Activated T-cell treated with anti-CD3 and anti-CD28 coated beads, Interleukin-2, amount 50 U/mL, for 24 hours (primary cell): ENCODE data around the gene TLE3.

Source experiments
- DNase-seq: peaks from one replicate; pipeline ENCODE4 v3.0.0-alpha.2; 2020
- H3K27ac Mint-ChIP-seq: 2 replicates; pipeline ENCODE4 v1.8.0; 2020; ENCODE audit warnings: mild to moderate bottlenecking, mixed read lengths
- H3K27me3 Mint-ChIP-seq: 2 replicates; pipeline ENCODE4 v1.8.0; 2020; ENCODE audit warnings: mixed read lengths
- H3K36me3 Mint-ChIP-seq: 2 replicates; pipeline ENCODE4 v1.8.0; 2020; ENCODE audit warnings: low read depth, mixed read lengths
- H3K4me1 Mint-ChIP-seq: 2 replicates; pipeline ENCODE4 v1.8.0; 2020; ENCODE audit warnings: low read depth, mixed read lengths
- H3K4me3 Mint-ChIP-seq: 2 replicates; pipeline ENCODE4 v1.8.0; 2020; ENCODE audit warnings: mild to moderate bottlenecking, moderate library complexity, mixed read lengths
- H3K9me3 Mint-ChIP-seq: 2 replicates; pipeline ENCODE4 v1.8.0; 2020; ENCODE audit warnings: mixed read lengths

TLE3 gene

DNA sequence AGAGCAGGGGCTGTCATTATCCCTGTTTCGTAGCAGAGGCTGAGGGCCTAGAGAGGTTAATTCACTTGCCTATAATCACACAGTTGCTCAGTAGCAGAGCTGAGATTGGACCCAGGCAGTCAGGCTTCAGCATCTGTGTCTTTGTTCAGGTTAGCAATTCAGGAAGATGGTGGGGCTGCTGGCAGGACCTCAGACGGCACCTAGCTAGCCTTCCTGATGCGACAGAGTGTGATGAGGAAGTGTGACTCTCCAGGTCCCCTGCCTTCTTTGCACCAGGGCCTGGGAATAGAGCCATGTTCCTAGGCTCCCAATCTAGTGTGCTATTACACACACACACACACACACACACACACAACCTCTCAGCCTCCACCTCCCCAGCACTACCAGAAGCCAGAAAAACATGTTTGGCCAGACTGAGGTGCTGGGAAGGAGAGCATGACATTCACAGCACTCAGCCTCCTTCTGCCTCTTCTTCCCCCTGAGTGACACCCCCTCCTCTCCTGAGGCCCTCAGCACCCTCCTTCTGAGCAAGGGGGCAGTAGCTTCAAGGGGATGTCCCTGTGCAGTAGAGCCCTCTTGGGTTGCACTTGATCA is 88.9 kb downstream of the TLE3 start:
- H3K4me3 Mint-ChIP-seq, result no peak overlapping the region
- no peaks in the 10 kb centered on the region for H3K36me3 Mint-ChIP-seq
- no peak overlapping the region for H3K27ac Mint-ChIP-seq
- H3K27me3 Mint-ChIP-seq, result no peaks in the 10 kb centered on the region
- H3K9me3 Mint-ChIP-seq, result no peaks in the 10 kb centered on the region
- H3K4me1 Mint-ChIP-seq, result no peaks in the 10 kb centered on the region
- DNase-seq, result no peak

DNA sequence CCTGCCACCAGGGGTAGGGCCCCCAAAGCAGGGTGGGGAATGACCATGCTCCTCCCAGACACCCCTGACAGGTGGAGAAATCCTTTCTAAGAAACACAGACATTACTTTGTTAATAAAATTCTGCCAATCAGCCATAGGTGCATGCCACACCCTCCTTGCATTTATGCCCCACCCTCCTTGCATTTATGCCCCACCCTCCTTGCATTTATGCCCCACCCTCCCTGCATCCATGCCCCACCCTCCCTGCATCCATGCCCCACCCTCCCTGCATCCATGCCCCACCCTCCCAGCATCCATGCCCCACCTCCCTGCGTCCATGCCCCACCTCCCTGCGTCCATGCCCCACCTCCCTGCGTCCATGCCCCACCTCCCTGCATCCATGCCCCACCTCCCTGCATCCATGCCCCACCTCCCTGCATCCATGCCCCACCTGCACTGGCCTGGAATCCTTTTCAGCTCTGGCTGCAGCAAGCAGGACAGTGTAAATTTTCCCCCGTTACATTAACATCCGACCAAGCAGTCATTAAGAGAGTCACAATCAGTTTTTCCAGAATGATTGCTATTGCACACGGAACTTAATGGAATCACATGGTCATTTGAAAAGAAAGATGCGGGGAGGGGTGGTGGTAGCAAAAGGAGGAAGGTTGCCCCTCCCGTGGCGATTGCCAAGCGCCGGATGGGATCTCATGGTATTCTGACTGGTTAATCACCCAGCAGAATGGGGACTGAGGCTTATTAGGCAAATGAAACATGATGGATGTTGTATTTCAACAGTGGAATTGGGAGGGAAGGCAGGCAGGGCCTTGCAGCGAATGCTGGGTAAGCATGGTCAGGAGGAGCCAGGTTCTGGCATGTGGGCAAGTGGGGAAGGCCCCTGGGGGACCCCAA is 91.2 kb downstream of the TLE3 start:
- Mint-ChIP-seq H3K27me3 (no peaks in the 10 kb centered on the region), H3K4me1 (no peaks in the 10 kb centered on the region), H3K9me3 (peaks cover 11% of the 10 kb centered on the region), H3K4me3 (no peak overlapping the region), H3K36me3 (no peaks in the 10 kb centered on the region), H3K27ac (no peak overlapping the region)
- DNase-seq, result no peak

DNA sequence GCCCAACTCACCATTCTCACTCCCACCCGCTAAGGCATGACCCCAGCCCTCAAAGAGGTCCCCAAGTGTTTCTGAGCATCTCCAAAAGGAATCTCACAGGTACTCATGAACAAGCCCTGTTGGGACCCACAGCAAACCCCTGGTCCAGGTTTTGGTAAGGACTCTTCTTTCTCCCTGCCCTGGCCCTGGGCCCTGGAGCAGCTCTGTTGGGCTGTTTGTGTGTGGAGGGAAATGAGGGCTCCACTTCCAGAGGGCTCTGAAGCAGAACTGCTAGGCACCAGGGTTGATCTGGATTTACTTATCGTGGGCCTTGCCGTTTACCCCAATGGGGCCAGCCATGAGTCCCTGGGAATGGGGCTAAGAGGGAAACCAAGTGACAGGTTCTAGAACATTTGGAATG is 92.9 kb downstream of the TLE3 start:
- no peak overlapping the region for H3K4me3 Mint-ChIP-seq
- no peak overlapping the region for H3K27ac Mint-ChIP-seq
- H3K4me1 Mint-ChIP-seq, result no peaks in the 10 kb centered on the region
- peaks cover 11% of the 10 kb centered on the region for H3K9me3 Mint-ChIP-seq
- no peaks in the 10 kb centered on the region for H3K36me3 Mint-ChIP-seq
- no peaks in the 10 kb centered on the region for H3K27me3 Mint-ChIP-seq
- no peak for DNase-seq

DNA sequence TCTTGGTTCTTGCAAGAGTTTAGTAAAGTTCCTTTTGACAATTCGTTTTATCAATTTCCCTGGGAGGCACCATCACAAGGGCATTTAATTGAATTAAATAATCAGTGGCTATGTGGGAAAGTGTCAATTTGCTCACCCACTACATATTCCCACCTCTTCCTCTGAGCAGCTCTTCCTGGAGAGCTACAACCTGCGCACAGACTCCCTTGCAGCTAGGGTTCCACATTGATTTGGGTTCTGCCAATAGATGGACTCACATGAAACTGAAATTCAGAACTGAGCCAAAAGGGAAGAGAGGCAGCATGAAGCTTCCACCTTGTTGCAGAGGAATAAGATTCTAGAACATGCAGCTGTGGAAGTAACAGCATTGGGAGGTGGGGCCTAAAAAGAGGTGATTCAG is 94.8 kb downstream of the TLE3 start:
- H3K27me3 Mint-ChIP-seq, result no peaks in the 10 kb centered on the region
- H3K4me1 Mint-ChIP-seq, result no peaks in the 10 kb centered on the region

DNA sequence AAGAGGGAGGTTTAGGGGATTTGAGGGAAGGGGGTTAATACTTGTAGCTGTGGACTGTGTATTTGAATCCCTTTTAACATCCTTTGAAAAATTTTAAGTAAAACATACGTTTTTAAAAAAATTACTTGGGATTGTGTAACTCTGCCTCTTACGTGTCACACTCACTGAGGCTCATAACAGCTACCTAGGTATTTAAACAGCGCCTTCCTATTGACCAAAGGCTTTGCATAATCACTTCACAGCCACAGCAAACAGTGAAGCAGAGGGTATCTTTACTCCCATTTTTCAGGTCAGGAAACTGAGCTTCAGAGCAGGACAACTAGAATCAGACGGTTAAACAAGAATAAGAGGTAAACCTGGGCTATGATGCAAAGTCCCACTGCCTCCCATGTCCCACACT is 95.9 kb downstream of the TLE3 start:
- DNase-seq, result no peak
- Mint-ChIP-seq H3K27me3 (no peaks in the 10 kb centered on the region), H3K4me1 (no peaks in the 10 kb centered on the region), H3K27ac (no peak overlapping the region), H3K4me3 (no peak overlapping the region), H3K9me3 (peaks cover 11% of the 10 kb centered on the region), H3K36me3 (no peaks in the 10 kb centered on the region)

More for the DNA sequence above, 94.8 kb downstream of the TLE3 start:
- H3K36me3 Mint-ChIP-seq, result no peaks in the 10 kb centered on the region
- DNase-seq, result no peak
- H3K27ac Mint-ChIP-seq, result no peak overlapping the region
- peaks cover 11% of the 10 kb centered on the region for H3K9me3 Mint-ChIP-seq
- H3K4me3 Mint-ChIP-seq, result no peak overlapping the region

DNA sequence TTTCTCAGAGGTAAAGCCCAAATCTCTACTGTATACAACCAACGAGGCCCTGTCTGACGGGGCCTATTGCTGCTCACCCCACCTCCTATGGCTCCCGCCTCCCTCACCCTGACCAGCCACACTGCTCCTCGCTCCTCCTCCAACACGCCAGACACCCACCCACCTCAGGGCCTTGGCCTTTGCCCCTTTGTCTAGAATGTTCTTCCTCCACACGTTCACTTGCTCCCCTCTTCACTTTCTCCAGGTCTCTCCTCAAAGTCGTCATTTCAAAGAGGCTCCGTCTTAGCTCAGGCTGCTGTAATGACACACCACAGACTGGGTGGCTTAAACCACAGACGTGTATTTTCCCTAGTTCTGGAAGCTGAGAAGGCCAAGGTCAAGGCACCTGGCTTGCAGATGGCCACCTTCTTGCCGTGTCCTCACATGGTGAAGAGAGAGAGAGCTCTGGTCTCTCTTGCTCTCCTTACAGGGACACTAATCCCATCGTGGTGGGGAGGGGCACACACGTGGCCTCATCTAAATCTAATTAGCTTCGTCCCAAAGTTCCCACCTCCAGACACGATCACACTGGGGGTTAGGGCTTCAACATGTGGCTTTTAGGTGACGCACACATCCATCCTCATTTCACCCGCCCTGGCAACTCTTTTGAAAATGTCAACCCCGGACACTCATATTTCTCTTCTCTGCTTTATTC is 98.2 kb downstream of the TLE3 start:
- no peaks in the 10 kb centered on the region for H3K4me1 Mint-ChIP-seq
- H3K36me3 Mint-ChIP-seq, result no peaks in the 10 kb centered on the region
- no peak overlapping the region for H3K4me3 Mint-ChIP-seq
- H3K9me3 Mint-ChIP-seq, result peaks cover 11% of the 10 kb centered on the region
- no peak for DNase-seq
- H3K27ac Mint-ChIP-seq, result no peak overlapping the region
- H3K27me3 Mint-ChIP-seq, result no peaks in the 10 kb centered on the region

DNA sequence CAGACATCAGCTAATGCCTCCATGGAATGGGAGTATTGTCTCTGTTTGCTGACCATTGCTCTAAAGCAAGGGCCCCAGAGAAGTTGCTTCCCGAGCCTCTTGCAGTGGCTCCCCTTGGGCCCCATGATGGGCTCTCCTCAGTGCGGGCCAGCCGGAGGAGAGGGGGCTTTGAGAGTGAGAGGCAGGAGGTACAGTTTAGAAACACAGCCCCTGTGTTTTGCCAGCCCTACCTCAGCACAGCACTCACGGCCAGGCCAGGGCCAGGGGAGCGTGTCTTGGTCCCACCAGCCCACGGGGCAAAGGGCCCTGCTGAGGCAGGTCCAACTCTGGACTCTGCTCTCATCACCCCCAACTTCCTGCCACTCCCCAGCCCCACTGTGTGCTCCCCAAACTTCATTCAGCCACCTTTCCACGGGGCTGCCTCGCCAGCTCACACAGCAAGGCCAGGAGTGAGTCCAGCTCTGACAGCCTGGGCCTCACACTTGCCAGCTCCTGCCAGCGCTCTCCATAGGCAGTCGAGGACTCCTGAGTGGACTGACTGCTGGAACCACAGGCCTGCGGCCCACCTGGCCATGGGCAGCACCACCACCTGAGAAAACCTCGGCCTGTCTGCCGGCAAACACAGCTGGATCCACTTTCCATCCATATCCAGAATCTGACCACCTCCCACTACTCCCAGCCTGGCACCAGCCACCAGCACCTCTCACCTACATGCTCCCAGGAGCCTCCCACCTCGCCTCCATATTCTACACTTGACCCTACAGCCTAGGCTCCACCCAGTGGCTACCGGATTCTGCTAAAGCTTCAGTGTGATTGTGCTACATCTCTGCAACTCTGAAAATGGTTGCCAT is 99.0 kb downstream of the TLE3 start:
- Mint-ChIP-seq H3K36me3 (no peaks in the 10 kb centered on the region), H3K4me1 (no peaks in the 10 kb centered on the region), H3K27me3 (no peaks in the 10 kb centered on the region), H3K9me3 (peaks cover 11% of the 10 kb centered on the region), H3K4me3 (no peak overlapping the region), H3K27ac (no peak overlapping the region)
- no peak for DNase-seq

DNA sequence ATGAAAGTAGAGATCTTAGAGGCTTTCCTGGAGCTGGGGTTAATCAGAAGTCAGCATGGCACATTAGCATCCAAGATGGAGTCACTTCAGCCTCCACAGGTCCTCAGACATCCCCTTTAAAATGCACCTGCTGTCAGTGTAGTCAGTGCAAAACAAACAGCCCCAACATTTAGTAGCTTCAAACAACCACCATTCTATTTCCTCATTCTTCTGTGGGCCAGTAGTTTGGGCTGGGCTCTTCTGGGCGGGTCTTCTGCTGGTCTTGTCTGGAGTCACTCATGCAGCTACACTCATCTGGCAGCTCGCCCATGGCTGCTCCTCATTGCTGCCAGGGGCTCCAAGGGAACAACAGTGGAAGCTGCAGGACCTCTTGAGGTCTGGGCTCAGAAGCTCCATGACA is 99.9 kb downstream of the TLE3 start:
- Mint-ChIP-seq H3K36me3 (no peaks in the 10 kb centered on the region), H3K4me1 (no peaks in the 10 kb centered on the region), H3K27me3 (no peaks in the 10 kb centered on the region), H3K27ac (no peak overlapping the region), H3K4me3 (no peak overlapping the region), H3K9me3 (peaks cover 5% of the 10 kb centered on the region)
- no peak for DNase-seq
